ENCODE results near the gene EME2. TPM values are rescaled to one million over a fixed set of nuclear protein-coding genes. Genes with fewer than 3 reads are reported as not detected.

Gene EME2
- total and polyA plus RNA-seq, 3 donors from 2014 or later = 12.5 to 34.2 (median 20.3) TPM

GRCh38 chr16:1749152-1750117 lies 23.2 kb upstream of the EME2 start:
- no peaks in the 10 kb centered on the region for H3K9me3 ChIP-seq
- 91 to 93% methylated on average over 24 to 29 of the region's 29 CpGs for WGBS, 2 donors
- no peaks in the 10 kb centered on the region for H3K27me3 ChIP-seq
- H3K4me3 ChIP-seq = no peak overlapping the region
- DNase-seq = no peak
- no peak for TF ChIP-seq POLR2A (IDR thresholded peaks at IDR 0.05)
- no peak for TF ChIP-seq CTCF (IDR thresholded peaks at IDR 0.05)
- no peaks in the 10 kb centered on the region for H3K36me3 ChIP-seq (ENCODE audit: low read depth, missing control alignments)
- no peaks in the 10 kb centered on the region for H3K4me1 ChIP-seq
- no peak overlapping the region for H3K27ac ChIP-seq
- intact Hi-C loops (cut with DNase I; ENCODE audit: low total_unique reads) = no loop called here

GRCh38 chr16:1751946-1752345 lies 20.7 kb upstream of the EME2 start:
- TF ChIP-seq CTCF (IDR thresholded peaks at IDR 0.05) (no peak), POLR2A (IDR thresholded peaks at IDR 0.05) (no peak)

GRCh38 chr16:1752853-1753252 lies 19.8 kb upstream of the EME2 start:
- intact Hi-C loops (cut with DNase I; ENCODE audit: low total_unique reads) = no loop called here
- no peaks in the 10 kb centered on the region for H3K36me3 ChIP-seq (ENCODE audit: low read depth, missing control alignments)
- no peak for DNase-seq
- H3K4me3 ChIP-seq = no peak overlapping the region
- no peak overlapping the region for H3K27ac ChIP-seq
- H3K27me3 ChIP-seq = no peaks in the 10 kb centered on the region
- TF ChIP-seq POLR2A (IDR thresholded peaks at IDR 0.05) = no peak
- no peak for TF ChIP-seq CTCF (IDR thresholded peaks at IDR 0.05)
- H3K4me1 ChIP-seq = no peaks in the 10 kb centered on the region
- no peaks in the 10 kb centered on the region for H3K9me3 ChIP-seq
- 93 to 94% methylated on average over 14 of the region's 14 CpGs for WGBS, 2 donors

More at GRCh38 chr16:1751946-1752345, 20.7 kb upstream of the EME2 start:
- Histone ChIP-seq H3K9me3 (no peaks in the 10 kb centered on the region), H3K4me1 (no peaks in the 10 kb centered on the region), H3K27me3 (no peaks in the 10 kb centered on the region), H3K27ac (no peak overlapping the region), H3K36me3 (ENCODE audit: low read depth, missing control alignments) (no peaks in the 10 kb centered on the region), H3K4me3 (no peak overlapping the region)
- 94 to 97% methylated on average over 12 to 16 of the region's 16 CpGs for WGBS, 2 donors
- intact Hi-C loops (cut with DNase I; ENCODE audit: low total_unique reads) = no loop called here
- no peak for DNase-seq

GRCh38 chr16:1754204-1754603 lies 18.4 kb upstream of the EME2 start:
- Histone ChIP-seq H3K36me3 (ENCODE audit: low read depth, missing control alignments) (no peaks in the 10 kb centered on the region), H3K27me3 (no peaks in the 10 kb centered on the region), H3K9me3 (no peaks in the 10 kb centered on the region), H3K27ac (no peak overlapping the region), H3K4me1 (no peaks in the 10 kb centered on the region), H3K4me3 (no peak overlapping the region)
- TF ChIP-seq POLR2A (IDR thresholded peaks at IDR 0.05) (no peak), CTCF (IDR thresholded peaks at IDR 0.05) (no peak)
- intact Hi-C loops (cut with DNase I; ENCODE audit: low total_unique reads) = no loop called here
- 92 to 93% methylated on average over 12 of the region's 12 CpGs for WGBS, 2 donors
- DNase-seq = no peak

All from testis (tissue), 3 donors.